HCT116 (cell line): ENCODE measurements around the gene DEF6. TPM values are rescaled to one million over a fixed set of nuclear protein-coding genes. Genes with fewer than 3 reads are reported as not detected.

Experiments
- ATAC-seq: fragments of 200-7000 bp; cut with Tn5 transposase; 2 replicates; pipeline ENCODE4 v1.9.1; 2020; ENCODE audit warnings: mild to moderate bottlenecking, moderate library complexity
- BruUV-seq: library from RNA; stranded (reverse); fragments of 400-500 nt; replicated peaks from 2 replicates; lab custom pipeline; 2021; lab: Mats Ljungman, UMichigan
- CTCF ChIA-PET: fragments of 300-600 bp; sonication (Branson Sonifier 250); formaldehyde crosslinking; loops from one replicate; lab custom pipeline; 2021; ENCODE audit warnings: antibody characterized with exemption; lab: Charles Lee
- POLR2A ChIA-PET: fragments of 300-600, 350-600 bp; sonication (Branson Sonifier 250); formaldehyde crosslinking; loops from one replicate; lab custom pipeline; 2021; ENCODE audit warnings: antibody characterized with exemption; lab: Charles Lee
- RAD21 ChIA-PET, 2 experiments: fragments of 300-600 bp; sonication (Branson Sonifier 250); formaldehyde crosslinking; loops; one replicate each; lab custom pipeline; 2023; ENCODE audit warnings: low total read pairs in 2 of 2; ENCODE audit not compliant: uncharacterized antibody in 2 of 2, unreplicated experiment in 2 of 2, low non-redundant PET in 1 of 2; lab: Charles Lee
- DNase-seq: peaks from one replicate; pipeline ENCODE4 v3.0.0-alpha.2; 2010; ENCODE audit warnings: low read depth, low spot score
- H2AFZ ChIP-seq: fragments of 200-600 bp; shearing (Covaris generic), sonication (generic); 2 replicates; pipeline ENCODE4 v1.6.1; 2017; ENCODE audit warnings: low read depth, mixed run types, mixed read lengths, antibody characterized with exemption, low read length; ENCODE audit not compliant: poor library complexity, severe bottlenecking
- H3K27ac ChIP-seq: 2 replicates; pipeline ENCODE4 v1.5.1; 2012; ENCODE audit warnings: low read depth, low read length
- H3K27me3 ChIP-seq: fragments of 200-600 bp; sonication (generic); 2 replicates; pipeline ENCODE4 v1.6.1; 2016; ENCODE audit warnings: mixed run types, low read length, mixed read lengths; ENCODE audit not compliant: insufficient read depth
- H3K36me3 ChIP-seq, 2 experiments: fragments of 200-500 bp in 1 of 2; fragments of 200-600 bp in 1 of 2; sonication (Bioruptor generic) in 1 of 2; sonication (generic) in 1 of 2; 2 replicates each; pipeline versions ENCODE4 v1.5.1 to v1.6.1; 2014 to 2016; ENCODE audit warnings: low read length in 2 of 2, inconsistent platforms in 1 of 2, mixed read lengths in 1 of 2, mixed run types in 1 of 2; ENCODE audit not compliant: insufficient read depth in 2 of 2, control insufficient read depth in 1 of 2
- H3K4me1 ChIP-seq, 2 experiments: fragments of 200-600 bp in 1 of 2; sonication (generic) in 1 of 2; 2 replicates each; pipeline versions ENCODE4 v1.5.1 to v1.6.1; 2012 to 2017; ENCODE audit warnings: low read length in 2 of 2, inconsistent platforms in 1 of 2, mild to moderate bottlenecking in 1 of 2, mixed read lengths in 1 of 2, mixed run types in 1 of 2, moderate library complexity in 1 of 2; ENCODE audit not compliant: insufficient read depth in 2 of 2, control insufficient read depth in 1 of 2
- H3K4me2 ChIP-seq: fragments of 200-600 bp; sonication (generic); 2 replicates; pipeline ENCODE4 v1.6.1; 2017; ENCODE audit warnings: mixed run types, low read length, mixed read lengths
- H3K4me3 ChIP-seq, 2 experiments: fragments of 200-600 bp in 1 of 2; sonication (generic) in 1 of 2; replicated peaks in 1 of 2; 2 replicates each; pipeline ENCODE4 v1.5.1; 2011 to 2016; ENCODE audit warnings: low read length in 2 of 2, control low read depth in 1 of 2, low read depth in 1 of 2, mild to moderate bottlenecking in 1 of 2, mixed read lengths in 1 of 2, mixed run types in 1 of 2
- H3K79me2 ChIP-seq: fragments of 200-600 bp; sonication (generic); 2 replicates; pipeline ENCODE4 v1.6.1; 2017; ENCODE audit warnings: mild to moderate bottlenecking, mixed run types, low read length, moderate library complexity, mixed read lengths; ENCODE audit not compliant: insufficient read depth
- H3K9ac ChIP-seq: fragments of 200-600 bp; sonication (generic); 2 replicates; pipeline ENCODE4 v1.6.1; 2016; ENCODE audit warnings: low read length, mixed read lengths
- H3K9me2 ChIP-seq: fragments of 200-600 bp; sonication (generic), shearing (Covaris generic); 2 replicates; pipeline ENCODE4 v1.6.1; 2017; ENCODE audit warnings: mixed run types, mild to moderate bottlenecking, moderate library complexity; ENCODE audit not compliant: insufficient read depth
- H3K9me3 ChIP-seq, 2 experiments: fragments of 200-500 bp in 1 of 2; fragments of 200-600 bp in 1 of 2; sonication (Bioruptor generic) in 1 of 2; sonication (generic) in 1 of 2; 2 replicates each; pipeline ENCODE4 v1.6.1; 2014 to 2017; ENCODE audit warnings: low read length in 2 of 2, mixed read lengths in 2 of 2, inconsistent platforms in 1 of 2, low read depth in 1 of 2, mild to moderate bottlenecking in 1 of 2, mixed run types in 1 of 2, moderate library complexity in 1 of 2; ENCODE audit not compliant: control insufficient read depth in 1 of 2, insufficient read depth in 1 of 2
- H4K20me1 ChIP-seq: fragments of 200-600 bp; sonication (generic), shearing (Covaris generic); 2 replicates; pipeline ENCODE4 v1.6.1; 2017; ENCODE audit warnings: mixed run types, mild to moderate bottlenecking, moderate library complexity; ENCODE audit not compliant: insufficient read depth
- CBX3 ChIP-seq: IDR thresholded peaks from 2 replicates; pipeline ENCODE4 v1.6.1; 2012; ENCODE audit warnings: low read depth
- EGR1 ChIP-seq: IDR thresholded peaks from 2 replicates; pipeline ENCODE4 v1.6.1; 2012; ENCODE audit warnings: low read depth
- ELF1 ChIP-seq: IDR thresholded peaks from 2 replicates; pipeline ENCODE4 v1.6.1; 2012; ENCODE audit warnings: low read depth, borderline replicate concordance
- FOSL1 ChIP-seq: IDR thresholded peaks from 2 replicates; pipeline ENCODE4 v1.6.1; 2012; ENCODE audit warnings: low read depth
- JUND ChIP-seq: IDR thresholded peaks from 2 replicates; pipeline ENCODE4 v1.6.1; 2012
- MAX ChIP-seq: IDR thresholded peaks from 2 replicates; pipeline ENCODE4 v1.6.1; 2012
- POLR2AphosphoS5 ChIP-seq: IDR thresholded peaks from 2 replicates; pipeline ENCODE4 v1.6.1; 2011; ENCODE audit warnings: mild to moderate bottlenecking, low read depth, low read length, moderate library complexity
- REST ChIP-seq: IDR thresholded peaks from 2 replicates; pipeline ENCODE4 v1.6.1; 2012; ENCODE audit warnings: low read depth
- SIN3A ChIP-seq: IDR thresholded peaks from 2 replicates; pipeline ENCODE4 v1.6.1; 2012; ENCODE audit warnings: low read depth
- SP1 ChIP-seq: IDR thresholded peaks from 2 replicates; pipeline ENCODE4 v1.6.1; 2012; ENCODE audit warnings: low read depth
- SRF ChIP-seq: IDR thresholded peaks from 2 replicates; pipeline ENCODE4 v1.6.1; 2012; ENCODE audit warnings: low read depth
- TCF7L2 ChIP-seq: IDR thresholded peaks from 2 replicates; pipeline ENCODE4 v1.7.0; 2011; ENCODE audit warnings: borderline replicate concordance, inconsistent platforms; ENCODE audit not compliant: insufficient read depth, insufficient read length; ENCODE audit errors: extremely low read depth
- YY1 ChIP-seq: IDR thresholded peaks from 2 replicates; pipeline ENCODE4 v1.6.1; 2011; ENCODE audit warnings: low read length, low read depth, moderate library complexity, mild to moderate bottlenecking; ENCODE audit not compliant: insufficient replicate concordance; ENCODE audit errors: extremely low read depth
- ZBTB33 ChIP-seq: IDR thresholded peaks from 2 replicates; pipeline ENCODE4 v1.6.1; 2011; ENCODE audit warnings: mild to moderate bottlenecking, low read length, moderate library complexity; ENCODE audit not compliant: insufficient replicate concordance; ENCODE audit errors: extremely low read depth
- ZFX ChIP-seq: fragments of 450-650 bp; IDR thresholded peaks from 2 replicates; pipeline ENCODE4 v1.6.1; 2017
- intact Hi-C: fragments of 100-400 bp; cut with micrococcal nuclease; formaldehyde crosslinking; loops from 2 replicates; pipeline ENCODE4 v1.10.0; 2022
- total RNA-seq: library from RNA; stranded (reverse); gene quantifications from one replicate; pipeline ENCODE4 v1.2.1, GENCODE V29; 2021; ENCODE audit not compliant: unreplicated experiment

Gene DEF6
- total RNA-seq, 1 experiment from 2014 or later = 40.4 TPM

GRCh38 chr6:35259194-35259947 is 38.2 kb upstream of the DEF6 start, which contains the start of gene ZNF76:
Gene ZNF76, plus strand, starts transcription at chr6:35259735. Its CDS starts 21,417 bp downstream, at chr6:35281152.
- ChIA-PET POLR2A (interaction anchor here (1.1 kb wide), 1 partner anchor 9 kb away, joined by 4 read pairs; no protein-coding TSS in a partner anchor), RAD21 (interaction anchor here in 1 of 2 experiments (0.5 kb wide), 1 partner anchor 193 kb away, joined by 4 read pairs; the partner anchor contains the start of gene FANCE), CTCF (interaction anchor here (0.5 to 1.2 kb wide), 5 partner anchors 19 to 478 kb away, joined by 3 to 4 read pairs (median 3); partner anchors contain the start of gene ARMC12)
- TF ChIP-seq REST = no peak
- peak; percentile 88 for TF ChIP-seq TCF7L2
- TF ChIP-seq ZFX = peak; percentile 56; the same call in 1 of the 2 replicates
- no peak; the same call in 1 of the 2 replicates for TF ChIP-seq ELF1
- peak; percentile 82 for TF ChIP-seq CBX3
- TF ChIP-seq JUND = no peak; the same call in 1 of the 2 replicates
- peak; percentile 86 for TF ChIP-seq MAX
- peak; percentile 53 for TF ChIP-seq POLR2AphosphoS5
- peak; percentile 16 for TF ChIP-seq ZBTB33
- peak; percentile 93 for TF ChIP-seq EGR1
- TF ChIP-seq SRF = peak; percentile 95
- TF ChIP-seq FOSL1 = peak; percentile 61; the same call in 1 of the 2 replicates
- TF ChIP-seq SP1 = peak; percentile 83
- peak; percentile 98 for TF ChIP-seq SIN3A
- peak; percentile 82 for TF ChIP-seq YY1
- no peaks in the 10 kb centered on the region for H3K9me2 ChIP-seq
- H3K4me2 ChIP-seq = peak within 1 kb of the TSS; percentile 95
- no peak within 1 kb of the TSS for H2AFZ ChIP-seq
- H3K9me3 ChIP-seq = no peaks in the 10 kb centered on the region
- H3K9ac ChIP-seq = peak within 1 kb of the TSS; percentile 86
- H3K36me3 ChIP-seq = no peaks in the 10 kb centered on the region
- no TSS peak for BruUV-seq
- ATAC-seq = peak; percentile 94
- H3K27ac ChIP-seq = peak within 1 kb of the TSS; percentile 81
- intact Hi-C loops = no loop called here
- H3K27me3 ChIP-seq = no peaks in the 10 kb centered on the region
- peaks cover 20 to 40% of the 10 kb centered on the region in 2 experiments for H3K4me1 ChIP-seq
- peak; percentile 95 for DNase-seq
- H3K4me3 ChIP-seq = peak within 1 kb of the TSS; percentile 68 to 77
- H3K79me2 ChIP-seq = peaks cover 41% of the 10 kb centered on the region
- no peaks in the 10 kb centered on the region for H4K20me1 ChIP-seq
